ENCODE data around the gene MAP4K3. TPM values are rescaled to one million over a fixed set of nuclear protein-coding genes. Genes with fewer than 3 reads are reported as not detected.
"Not testable (repeated sequence)": the region's sequence is repeated elsewhere in the genome, so short reads cannot be mapped to it uniquely, and the experiment has no call there.

Gene MAP4K3
- total RNA-seq, 1 experiment from 2014 or later: 48.4 TPM

DNA sequence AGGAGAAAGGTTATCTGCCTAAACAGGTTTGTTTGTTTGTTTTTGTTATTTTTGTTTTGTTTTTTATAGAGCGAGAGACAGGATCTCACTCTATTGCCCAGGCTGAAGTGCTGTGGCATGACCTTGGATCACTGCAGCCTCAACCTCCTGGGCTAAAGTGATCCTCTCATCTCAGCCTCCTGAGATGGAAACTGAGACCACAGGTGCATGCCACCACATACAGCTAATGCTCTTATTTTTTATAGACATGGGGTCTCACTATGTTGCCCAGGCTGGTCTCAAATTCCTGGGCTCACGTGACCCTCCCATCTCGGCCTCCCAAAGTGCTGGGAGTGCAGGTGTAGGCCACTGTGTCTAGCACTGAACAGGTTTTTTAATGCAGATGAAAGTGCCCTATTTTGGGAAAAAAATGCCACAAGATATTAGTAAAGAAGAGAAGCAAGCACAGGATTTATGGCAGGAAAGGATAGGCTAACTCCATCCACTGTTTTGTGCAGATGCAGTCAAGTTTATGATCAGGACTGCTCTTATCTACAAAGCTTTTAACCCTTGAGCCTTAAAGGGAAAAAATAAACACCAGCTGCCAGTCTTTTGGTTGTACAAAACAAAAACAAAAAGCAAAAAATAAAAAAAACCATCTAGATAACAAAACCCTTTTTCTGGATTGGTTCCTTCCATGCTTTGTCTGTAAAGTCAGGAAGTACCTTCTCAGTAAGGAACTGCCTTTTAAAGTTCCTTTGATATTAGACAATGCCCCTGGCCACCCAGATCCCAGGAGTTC is 29.4 kb downstream of the MAP4K3 start:
- Histone ChIP-seq H3K4me3 (ENCODE audit: insufficient read depth, low read depth, low read length) (no peak overlapping the region), H3K27me3 (ENCODE audit: control insufficient read depth, insufficient read depth, low read length) (no peaks in the 10 kb centered on the region), H3K36me3 (replicated peaks; ENCODE audit: control insufficient read depth, insufficient read depth, low read length) (no peaks in the 10 kb centered on the region)
- DNase-seq: no peak

DNA sequence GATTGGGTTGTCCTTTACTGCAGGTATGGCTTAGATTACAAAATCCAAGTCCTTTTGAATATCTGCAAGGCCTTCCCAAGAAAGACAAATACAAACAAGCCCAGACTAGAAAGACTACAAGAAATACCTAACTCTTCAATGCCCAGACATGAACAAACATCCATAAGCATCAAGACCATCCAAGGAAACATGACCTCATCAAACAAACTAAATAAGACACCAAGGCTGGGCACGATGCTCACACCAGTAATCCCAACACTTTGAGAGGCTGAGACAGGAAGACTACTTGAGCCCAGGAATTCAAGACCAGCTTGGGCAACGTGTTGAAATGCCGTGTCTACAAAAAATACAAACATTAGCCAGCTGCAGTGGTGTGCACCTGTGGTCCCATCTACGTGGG is 31.7 kb downstream of the MAP4K3 start:
- Histone ChIP-seq H3K27me3 (ENCODE audit: control insufficient read depth, insufficient read depth, low read length) (no peaks in the 10 kb centered on the region), H3K4me3 (ENCODE audit: insufficient read depth, low read depth, low read length) (no peak overlapping the region), H3K36me3 (replicated peaks; ENCODE audit: control insufficient read depth, insufficient read depth, low read length) (no peaks in the 10 kb centered on the region)
- no peak for DNase-seq

DNA sequence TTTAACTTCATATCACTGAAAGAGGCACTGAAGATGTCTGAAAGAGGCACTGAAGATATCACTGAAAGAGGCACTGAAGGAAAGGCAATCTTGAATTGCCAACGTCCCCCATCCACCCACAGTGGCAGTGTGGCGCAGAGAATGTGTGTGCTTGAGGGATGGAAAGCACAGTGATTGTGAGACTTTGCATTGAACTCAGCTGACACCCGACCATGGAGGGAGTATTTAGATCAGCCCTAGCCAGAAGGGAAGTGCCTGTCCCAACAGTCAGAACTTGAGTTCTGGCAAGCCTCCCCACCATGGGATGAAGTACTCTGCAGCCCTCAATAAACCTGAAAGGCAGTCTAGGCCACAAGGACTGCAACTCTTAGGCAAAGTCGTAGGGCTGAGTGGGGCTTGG is 33.8 kb downstream of the MAP4K3 start:
- Histone ChIP-seq H3K36me3 (replicated peaks; ENCODE audit: control insufficient read depth, insufficient read depth, low read length) (no peaks in the 10 kb centered on the region), H3K27me3 (ENCODE audit: control insufficient read depth, insufficient read depth, low read length) (no peaks in the 10 kb centered on the region), H3K4me3 (ENCODE audit: insufficient read depth, low read depth, low read length) (no peak overlapping the region)
- DNase-seq: no peak

DNA sequence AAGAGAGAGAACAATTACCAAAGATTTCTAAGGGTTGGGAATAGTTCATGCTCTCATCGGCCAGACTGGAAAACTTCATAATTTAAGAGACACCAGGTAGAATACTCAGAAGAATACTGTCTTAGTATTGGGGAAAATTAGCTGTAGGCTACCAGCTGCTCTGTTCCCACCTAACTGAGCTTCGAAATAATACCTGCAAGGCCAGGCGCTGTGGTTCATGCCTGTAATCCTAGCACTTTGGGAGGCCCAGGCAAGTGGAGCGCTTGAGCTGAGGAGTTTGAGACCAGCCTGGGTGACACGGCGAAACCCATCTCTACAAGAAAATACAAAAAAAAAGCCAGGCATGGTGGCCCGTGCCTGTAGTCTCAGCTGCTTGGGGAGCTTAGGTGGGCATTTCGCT is 35.8 kb downstream of the MAP4K3 start:
- Histone ChIP-seq H3K27me3 (ENCODE audit: control insufficient read depth, insufficient read depth, low read length) (no peaks in the 10 kb centered on the region), H3K36me3 (replicated peaks; ENCODE audit: control insufficient read depth, insufficient read depth, low read length) (no peaks in the 10 kb centered on the region), H3K4me3 (ENCODE audit: insufficient read depth, low read depth, low read length) (no peak overlapping the region)
- DNase-seq: no peak

DNA sequence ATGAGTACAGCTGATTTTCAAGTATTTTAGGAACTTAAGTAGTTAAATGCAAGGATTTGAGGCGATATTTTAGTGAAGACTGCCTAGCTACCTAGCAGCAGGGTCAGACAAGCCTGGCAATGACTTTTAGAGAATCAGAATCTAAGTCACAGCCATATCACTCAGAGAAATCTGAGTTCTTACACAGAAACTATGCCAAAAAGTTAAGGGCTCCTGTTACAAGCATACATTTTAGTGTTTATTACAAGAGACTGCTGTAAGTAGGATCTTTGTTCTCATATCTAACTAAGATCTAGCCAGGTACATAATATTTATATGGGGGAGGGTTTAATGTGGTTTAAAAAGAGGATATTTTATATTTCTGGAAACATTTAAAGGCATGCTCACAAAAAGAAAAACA is 37.5 kb downstream of the MAP4K3 start:
- no peak for DNase-seq
- no peaks in the 10 kb centered on the region for H3K27me3 ChIP-seq (ENCODE audit: control insufficient read depth, insufficient read depth, low read length)
- H3K4me3 ChIP-seq (ENCODE audit: insufficient read depth, low read depth, low read length): no peak overlapping the region
- H3K36me3 ChIP-seq (replicated peaks; ENCODE audit: control insufficient read depth, insufficient read depth, low read length): no peaks in the 10 kb centered on the region

DNA sequence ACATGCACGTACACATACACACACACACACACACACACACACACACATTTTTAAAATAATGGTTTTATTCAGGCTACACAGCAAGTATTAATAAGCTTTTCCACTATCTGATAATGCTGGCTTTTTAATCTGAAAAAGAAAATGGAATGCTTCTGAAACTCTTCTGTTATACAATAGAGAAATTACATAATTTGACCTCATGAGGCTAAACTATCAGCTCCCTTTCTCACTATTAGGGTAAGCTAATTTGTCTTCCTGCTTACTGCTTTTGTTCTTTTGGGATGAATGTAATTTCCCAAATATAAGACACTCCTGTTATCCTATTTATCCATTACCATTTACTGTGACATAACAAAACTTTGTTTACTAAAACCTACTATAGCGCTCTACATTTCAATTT is 41.8 kb downstream of the MAP4K3 start:
- no peaks in the 10 kb centered on the region for H3K27me3 ChIP-seq (ENCODE audit: control insufficient read depth, insufficient read depth, low read length)

DNA sequence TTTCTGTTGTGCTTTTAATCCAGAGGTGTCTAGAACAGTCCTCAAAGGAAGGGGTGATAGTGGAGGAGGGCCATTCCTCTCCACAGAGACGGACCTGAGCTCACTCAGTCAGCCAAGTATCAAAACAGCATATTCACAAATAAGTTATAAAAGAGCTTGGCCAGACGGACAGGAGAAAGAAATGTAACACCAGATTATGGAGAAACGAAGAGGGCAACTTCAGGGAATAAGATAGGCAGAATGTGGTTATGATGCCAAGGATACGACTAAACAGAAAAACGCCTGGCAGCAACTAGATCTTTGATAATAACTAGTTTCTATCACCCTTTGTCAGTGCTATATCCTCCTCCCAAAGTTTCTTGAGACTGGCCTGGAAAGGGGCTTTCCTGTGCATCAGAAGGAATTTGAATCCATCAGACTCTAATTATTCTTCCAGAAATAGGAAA is 42.5 kb downstream of the MAP4K3 start:
- H3K4me3 ChIP-seq (ENCODE audit: insufficient read depth, low read depth, low read length): no peak overlapping the region
- DNase-seq: no peak
- no peaks in the 10 kb centered on the region for H3K27me3 ChIP-seq (ENCODE audit: control insufficient read depth, insufficient read depth, low read length)
- no peaks in the 10 kb centered on the region for H3K36me3 ChIP-seq (replicated peaks; ENCODE audit: control insufficient read depth, insufficient read depth, low read length)

More for the DNA sequence above, 41.8 kb downstream of the MAP4K3 start:
- Histone ChIP-seq H3K4me3 (ENCODE audit: insufficient read depth, low read depth, low read length) (no peak overlapping the region), H3K36me3 (replicated peaks; ENCODE audit: control insufficient read depth, insufficient read depth, low read length) (no peaks in the 10 kb centered on the region)
- DNase-seq: no peak

DNA sequence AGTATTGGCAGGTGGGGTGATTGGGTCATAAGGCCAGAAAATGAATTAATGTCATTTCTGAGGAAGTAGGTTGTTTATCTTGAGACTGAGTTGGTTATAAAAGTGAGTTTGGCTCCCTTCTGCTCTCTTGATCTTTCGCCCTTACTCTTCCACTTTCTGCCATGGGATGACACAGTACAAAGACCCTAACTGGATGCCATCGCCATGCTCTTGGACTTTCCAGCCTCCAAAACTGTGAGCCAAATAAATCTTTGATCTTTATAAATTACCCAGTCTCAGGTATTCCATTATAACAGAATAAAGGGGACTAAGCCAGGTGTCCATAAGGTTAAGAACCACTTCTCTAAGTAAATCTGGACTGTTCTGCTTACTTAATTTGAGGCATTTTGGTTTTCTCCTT is 44.4 kb downstream of the MAP4K3 start:
- no peaks in the 10 kb centered on the region for H3K36me3 ChIP-seq (replicated peaks; ENCODE audit: control insufficient read depth, insufficient read depth, low read length)
- H3K4me3 ChIP-seq (ENCODE audit: insufficient read depth, low read depth, low read length): no peak overlapping the region
- no peaks in the 10 kb centered on the region for H3K27me3 ChIP-seq (ENCODE audit: control insufficient read depth, insufficient read depth, low read length)
- DNase-seq: no peak

DNA sequence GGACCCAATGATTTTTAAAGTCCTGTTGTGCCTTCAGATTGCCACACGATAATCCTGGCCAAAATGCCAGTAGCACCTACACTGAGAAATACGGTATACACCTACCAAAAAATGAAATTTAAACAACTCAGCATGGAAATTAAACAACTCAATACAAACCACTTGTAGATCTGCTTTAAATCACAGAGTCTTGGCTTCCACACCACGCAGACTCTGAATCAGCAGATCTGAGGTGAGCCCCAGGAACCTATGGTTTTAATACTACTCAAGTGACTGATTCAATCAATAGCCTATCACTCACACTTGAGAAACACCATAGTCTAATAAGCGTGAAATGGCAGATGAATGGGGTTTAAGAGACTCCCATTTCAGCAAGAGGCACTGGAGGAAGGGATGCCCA is 46.9 kb downstream of the MAP4K3 start:
- Histone ChIP-seq H3K27me3 (ENCODE audit: control insufficient read depth, insufficient read depth, low read length) (no peaks in the 10 kb centered on the region), H3K4me3 (ENCODE audit: insufficient read depth, low read depth, low read length) (no peak overlapping the region), H3K36me3 (replicated peaks; ENCODE audit: control insufficient read depth, insufficient read depth, low read length) (no peaks in the 10 kb centered on the region)
- no peak for DNase-seq

DNA sequence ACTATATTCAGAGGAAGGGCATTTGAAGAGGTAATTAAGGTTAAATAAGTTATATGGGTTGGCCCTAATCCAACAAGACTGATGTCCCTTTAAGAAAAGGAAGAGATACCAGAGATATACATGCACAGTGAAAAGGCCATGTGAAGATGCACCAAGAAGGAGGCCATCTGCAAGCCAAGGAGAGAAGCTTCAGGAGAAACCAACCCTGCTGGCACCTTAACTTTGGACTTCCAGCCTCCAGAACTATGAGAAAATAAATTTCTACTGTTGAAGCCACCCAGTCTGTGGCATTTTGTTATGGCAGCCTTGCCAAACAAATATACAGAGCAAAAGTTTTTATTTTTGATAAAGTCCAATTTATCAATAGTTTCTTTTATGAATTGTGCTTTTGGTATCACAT is 51.0 kb downstream of the MAP4K3 start:
- H3K27me3 ChIP-seq (ENCODE audit: control insufficient read depth, insufficient read depth, low read length): no peaks in the 10 kb centered on the region
- H3K4me3 ChIP-seq (ENCODE audit: insufficient read depth, low read depth, low read length): no peak overlapping the region
- no peak for DNase-seq
- no peaks in the 10 kb centered on the region for H3K36me3 ChIP-seq (replicated peaks; ENCODE audit: control insufficient read depth, insufficient read depth, low read length)

DNA sequence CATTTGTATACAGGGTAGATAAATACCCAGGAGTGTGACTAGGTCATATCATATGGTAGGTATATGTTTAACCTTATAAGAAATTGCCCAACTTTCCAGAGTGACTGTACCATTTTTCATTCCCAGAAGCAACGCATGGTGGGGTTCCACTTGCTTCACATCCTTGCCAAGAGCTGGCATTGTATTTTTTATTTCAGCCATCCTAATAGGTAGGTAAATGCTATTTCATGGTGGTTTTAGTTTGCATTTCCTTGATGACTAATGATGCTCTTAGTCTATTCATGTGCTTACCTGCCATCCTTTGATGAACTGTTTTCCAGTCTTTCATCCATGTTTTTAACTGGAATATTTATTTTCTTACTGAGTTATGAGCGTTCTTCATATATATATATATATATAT is 51.9 kb downstream of the MAP4K3 start:
- no peaks in the 10 kb centered on the region for H3K27me3 ChIP-seq (ENCODE audit: control insufficient read depth, insufficient read depth, low read length)
- H3K36me3 ChIP-seq (replicated peaks; ENCODE audit: control insufficient read depth, insufficient read depth, low read length): no peaks in the 10 kb centered on the region
- no peak for DNase-seq
- no peak overlapping the region for H3K4me3 ChIP-seq (ENCODE audit: insufficient read depth, low read depth, low read length)

DNA sequence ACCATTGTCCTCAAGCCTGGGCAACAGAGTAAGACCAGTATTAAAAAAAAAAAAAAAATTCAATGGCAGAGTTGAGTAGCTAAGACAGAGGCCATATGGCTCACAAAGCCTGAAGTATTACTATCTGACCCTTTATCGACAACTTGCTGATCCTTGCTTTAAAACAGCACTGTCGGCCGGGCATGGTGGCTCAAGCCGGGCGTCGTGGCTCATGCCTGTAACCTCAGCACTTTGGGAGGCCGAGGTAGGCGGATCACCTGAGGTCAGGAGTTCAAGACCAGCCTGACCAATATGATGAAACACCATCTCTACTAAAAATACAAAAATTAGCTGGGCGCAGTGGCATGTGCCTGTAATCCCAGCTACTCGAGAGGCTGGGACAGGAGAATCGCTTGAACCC is 53.0 kb downstream of the MAP4K3 start:
- not testable (repeated sequence) for H3K27me3 ChIP-seq (ENCODE audit: control insufficient read depth, insufficient read depth, low read length); H3K36me3 ChIP-seq (replicated peaks; ENCODE audit: control insufficient read depth, insufficient read depth, low read length); H3K4me3 ChIP-seq (ENCODE audit: insufficient read depth, low read depth, low read length); DNase-seq

DNA sequence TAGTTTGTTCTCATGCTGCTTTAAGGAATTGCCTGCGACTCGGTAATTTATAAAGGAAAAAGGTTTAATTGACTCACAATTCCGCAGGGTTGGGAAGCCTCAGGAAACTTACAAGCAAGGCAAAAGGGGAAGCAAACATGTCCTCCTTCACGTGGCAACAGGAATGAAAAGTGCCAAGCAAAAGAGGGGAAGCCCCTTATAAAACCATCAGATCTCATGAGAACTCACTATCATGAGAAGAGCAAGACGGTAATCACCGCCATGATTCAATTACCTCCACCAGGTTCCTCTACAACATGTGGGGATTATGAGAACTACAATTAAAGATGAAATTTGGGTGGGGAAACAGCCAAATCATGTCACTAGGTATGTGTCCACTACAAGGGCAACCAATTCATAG is 53.9 kb downstream of the MAP4K3 start:
- Histone ChIP-seq H3K36me3 (replicated peaks; ENCODE audit: control insufficient read depth, insufficient read depth, low read length) (no peaks in the 10 kb centered on the region), H3K4me3 (ENCODE audit: insufficient read depth, low read depth, low read length) (no peak overlapping the region), H3K27me3 (ENCODE audit: control insufficient read depth, insufficient read depth, low read length) (no peaks in the 10 kb centered on the region)
- DNase-seq: no peak

DNA sequence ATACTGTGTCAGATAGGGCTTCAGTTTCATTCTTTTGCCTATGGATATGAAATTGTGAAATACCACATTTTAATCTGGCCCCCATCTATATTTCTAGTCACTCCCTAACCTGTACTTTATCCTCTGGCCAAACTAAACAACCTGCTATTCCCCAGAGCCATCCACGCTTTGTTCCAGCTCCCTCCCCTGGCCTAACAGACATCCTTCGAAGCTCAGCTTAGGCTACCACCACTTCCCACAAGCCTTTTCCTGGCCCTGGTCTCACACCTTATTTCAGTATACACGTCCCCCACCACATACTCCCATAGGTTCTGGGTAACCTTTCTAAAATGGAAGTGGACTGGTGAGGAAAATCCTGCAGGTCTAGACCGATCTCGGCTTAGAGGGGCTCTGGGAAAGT is 55.4 kb downstream of the MAP4K3 start:
- Histone ChIP-seq H3K27me3 (ENCODE audit: control insufficient read depth, insufficient read depth, low read length) (no peaks in the 10 kb centered on the region), H3K4me3 (ENCODE audit: insufficient read depth, low read depth, low read length) (no peak overlapping the region), H3K36me3 (replicated peaks; ENCODE audit: control insufficient read depth, insufficient read depth, low read length) (no peaks in the 10 kb centered on the region)
- peak; percentile 54 for DNase-seq

DNA sequence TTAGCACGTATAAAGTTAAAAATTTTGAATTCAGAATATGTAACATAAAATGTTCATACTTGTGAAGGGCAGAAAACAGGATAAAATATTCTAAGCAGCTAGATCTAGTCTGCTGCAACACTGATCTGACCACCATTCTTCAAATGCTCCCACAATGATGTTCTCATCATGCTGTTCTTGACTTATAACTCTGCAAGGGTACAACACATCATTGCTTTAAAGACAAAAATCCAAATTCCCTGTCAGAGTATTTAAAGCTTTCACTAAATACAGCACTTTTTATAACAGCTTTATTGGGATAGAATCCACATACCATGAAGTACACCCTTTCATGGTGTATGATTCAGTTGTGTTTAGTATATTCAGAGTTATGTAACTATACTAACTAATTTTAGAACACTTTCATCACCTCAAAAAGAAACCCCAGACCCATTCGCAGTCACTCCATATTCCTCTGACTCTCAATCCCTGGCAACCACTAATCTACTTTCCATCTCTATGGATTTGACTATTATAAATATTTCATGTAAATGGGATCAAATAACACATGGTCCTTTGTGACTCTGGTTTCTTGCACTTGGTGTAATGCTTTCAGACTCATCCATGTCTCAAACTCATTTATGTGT is 56.4 kb downstream of the MAP4K3 start:
- Histone ChIP-seq H3K27me3 (ENCODE audit: control insufficient read depth, insufficient read depth, low read length) (no peaks in the 10 kb centered on the region), H3K4me3 (ENCODE audit: insufficient read depth, low read depth, low read length) (no peak overlapping the region), H3K36me3 (replicated peaks; ENCODE audit: control insufficient read depth, insufficient read depth, low read length) (0 out of 2 replicates have a peak, but pooled peaks cover under 1% of the 10 kb centered on the region)
- no peak for DNase-seq
